Gastrocnemius medialis (tissue), 4 donors: Measurements from ENCODE around the gene TEAD2. TPM values are rescaled to one million over a fixed set of nuclear protein-coding genes. Genes with fewer than 3 reads are reported as not detected.

Experiments
- ATAC-seq, 2 donors: fragments of 150-250 bp; one replicate each; pipeline ENCODE4 v1.9.1; 2016
- DNase-seq, 2 donors: peaks; one replicate each; pipeline ENCODE4 v3.0.0-alpha.2; 2019
- H3K27ac ChIP-seq, 4 donors: fragments of 200-600 bp; sonication (generic); 1 replicate in 1 of 4; 2 replicates in 3 of 4; pipeline ENCODE4 v1.5.1; 2016 to 2018; ENCODE audit warnings: mild to moderate bottlenecking in 2 of 4, moderate library complexity in 1 of 4
- H3K27me3 ChIP-seq, 3 donors: fragments of 200-600 bp; sonication (generic) in 2 of 3; 1 replicate in 1 of 3; 2 replicates in 2 of 3; pipeline versions ENCODE4 v1.5.1 to v1.6.0; 2016 to 2019; ENCODE audit warnings: mild to moderate bottlenecking in 1 of 3, moderate library complexity in 1 of 3
- H3K36me3 ChIP-seq, 2 donors: fragments of 200-600 bp; sonication (generic) in 1 of 2; one replicate each; pipeline ENCODE4 v1.5.1; 2017 to 2018
- H3K4me1 ChIP-seq, 2 donors: fragments of 200-600 bp; sonication (generic) in 1 of 2; one replicate each; pipeline ENCODE4 v1.5.1; 2016 to 2017; ENCODE audit warnings: mild to moderate bottlenecking in 2 of 2
- H3K4me3 ChIP-seq, 4 donors: fragments of 200-600 bp; sonication (generic) in 3 of 4; 1 replicate in 1 of 4; 2 replicates in 3 of 4; pipeline ENCODE4 v1.5.1; 2016 to 2019; ENCODE audit warnings: mild to moderate bottlenecking in 2 of 4
- H3K9me3 ChIP-seq, 3 donors: fragments of 200-600 bp; sonication (generic) in 2 of 3; 1 replicate in 1 of 3; 2 replicates in 2 of 3; pipeline ENCODE4 v1.5.1; 2016 to 2019
- POLR2A ChIP-seq, 2 donors: fragments of 450-650 bp; IDR thresholded peaks; one replicate each; pipeline ENCODE4 v1.6.1; 2017; ENCODE audit warnings: antibody characterized with exemption in 2 of 2, mild to moderate bottlenecking in 2 of 2, moderate library complexity in 2 of 2
- in situ Hi-C, 4 donors: fragments of 200-750 bp; cut with MboI; loops; one replicate each; pipeline versions ENCODE4 v1.15.0 to v1.8.0; 2017; ENCODE audit warnings: low sequenced_read_pairs in 4 of 4
- intact Hi-C: fragments of 100-400 bp; cut with DNase I; formaldehyde crosslinking; loops from one replicate; pipeline ENCODE4 v1.15.1; 2023; ENCODE audit warnings: low total_unique reads
- total RNA-seq, 4 donors: library from RNA; depleted of rRNA; stranded (reverse); fragments of >200 nt; gene quantifications; one replicate each; pipeline versions ENCODE4 v1.1.0 to v1.2.3, GENCODE V29; 2016
- TF ChIP-seq, protein P1 (sequence below), 5 experiments: fragments of 450-650 bp in 3 of 5; fragments of 200-600 bp in 2 of 5; sonication (generic) in 2 of 5; IDR thresholded peaks in 4 of 5; conservative IDR thresholded peaks in 1 of 5; 1 replicate in 4 of 5; 2 replicates in 1 of 5; pipeline ENCODE4 v1.5.1; 2016 to 2019; ENCODE audit warnings: antibody characterized with exemption in 5 of 5, mild to moderate bottlenecking in 3 of 5, moderate library complexity in 3 of 5

TEAD2 gene
- total RNA-seq, 4 donors from 2014 or later, result 6.1 to 12.6 (median 9.5) TPM

DNA sequence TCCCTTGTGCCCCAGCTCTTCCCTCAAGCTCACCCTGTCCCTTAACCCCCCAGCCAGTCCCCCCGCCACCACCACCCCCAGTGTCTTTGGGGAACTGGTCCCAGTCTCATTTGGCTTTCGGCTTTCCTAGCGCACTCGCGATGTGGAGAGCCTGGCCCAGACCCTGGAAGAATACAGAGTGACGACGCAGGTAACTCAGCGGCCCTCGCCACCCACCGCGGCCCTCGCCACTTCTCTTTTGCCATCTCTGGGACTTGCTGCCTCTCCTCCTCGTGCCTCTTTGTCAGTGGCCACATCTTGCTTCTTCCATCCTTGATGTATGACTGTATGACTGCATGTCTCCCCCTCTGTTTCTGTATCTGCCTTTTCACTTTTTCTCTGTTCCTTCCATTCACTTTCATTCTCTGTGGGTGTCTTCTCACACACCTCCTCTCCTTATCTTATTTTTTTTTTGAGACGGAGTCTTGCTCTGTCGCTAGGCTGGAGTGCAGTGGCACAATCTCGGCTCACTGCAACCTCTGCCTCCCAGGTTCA, 45.3 kb upstream of the TEAD2 start:
- Histone ChIP-seq H3K27me3 (no peaks in the 10 kb centered on the region), H3K9me3 (no peaks in the 10 kb centered on the region), H3K4me1 (no peaks in the 10 kb centered on the region), H3K27ac (no peak overlapping the region), H3K36me3 (no peaks in the 10 kb centered on the region), H3K4me3 (no peak overlapping the region)
- in situ Hi-C loops (no loop called here), intact Hi-C loops (no loop called here)
- TF ChIP-seq, protein P1, sequence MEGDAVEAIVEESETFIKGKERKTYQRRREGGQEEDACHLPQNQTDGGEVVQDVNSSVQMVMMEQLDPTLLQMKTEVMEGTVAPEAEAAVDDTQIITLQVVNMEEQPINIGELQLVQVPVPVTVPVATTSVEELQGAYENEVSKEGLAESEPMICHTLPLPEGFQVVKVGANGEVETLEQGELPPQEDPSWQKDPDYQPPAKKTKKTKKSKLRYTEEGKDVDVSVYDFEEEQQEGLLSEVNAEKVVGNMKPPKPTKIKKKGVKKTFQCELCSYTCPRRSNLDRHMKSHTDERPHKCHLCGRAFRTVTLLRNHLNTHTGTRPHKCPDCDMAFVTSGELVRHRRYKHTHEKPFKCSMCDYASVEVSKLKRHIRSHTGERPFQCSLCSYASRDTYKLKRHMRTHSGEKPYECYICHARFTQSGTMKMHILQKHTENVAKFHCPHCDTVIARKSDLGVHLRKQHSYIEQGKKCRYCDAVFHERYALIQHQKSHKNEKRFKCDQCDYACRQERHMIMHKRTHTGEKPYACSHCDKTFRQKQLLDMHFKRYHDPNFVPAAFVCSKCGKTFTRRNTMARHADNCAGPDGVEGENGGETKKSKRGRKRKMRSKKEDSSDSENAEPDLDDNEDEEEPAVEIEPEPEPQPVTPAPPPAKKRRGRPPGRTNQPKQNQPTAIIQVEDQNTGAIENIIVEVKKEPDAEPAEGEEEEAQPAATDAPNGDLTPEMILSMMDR (IDR thresholded peaks at IDR 0.05 in 4 of 5, conservative IDR thresholded peaks at IDR 0.05 in 1 of 5), result no peak
- TF ChIP-seq POLR2A (IDR thresholded peaks at IDR 0.05), result no peak
- no peak for ATAC-seq
- DNase-seq, result no peak

DNA sequence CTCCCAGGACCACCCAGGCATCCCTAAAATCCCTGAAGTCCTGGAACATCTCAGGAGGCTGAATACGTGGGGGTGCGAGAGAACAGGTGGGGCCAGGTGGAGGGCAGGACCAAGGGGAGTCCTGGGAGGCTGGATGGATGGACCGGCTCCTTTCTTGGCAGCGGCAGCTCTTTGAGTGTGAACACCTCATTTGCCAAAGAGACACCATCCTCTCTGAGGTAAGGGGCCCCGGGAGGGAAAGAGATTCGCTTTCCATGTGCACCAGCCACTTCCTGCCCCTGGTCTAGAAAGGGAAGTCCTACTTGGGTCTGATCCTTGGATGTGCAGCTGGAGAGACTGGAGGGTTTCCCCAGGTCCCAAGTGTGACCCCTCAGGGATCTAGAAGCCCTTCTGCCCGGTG, 44.9 kb upstream of the TEAD2 start:
- intact Hi-C loops, result no loop called here
- no peaks in the 10 kb centered on the region for H3K4me1 ChIP-seq
- H3K9me3 ChIP-seq, result no peaks in the 10 kb centered on the region
- no peak overlapping the region for H3K4me3 ChIP-seq
- no peak for DNase-seq
- TF ChIP-seq, protein P1 (IDR thresholded peaks at IDR 0.05 in 4 of 5, conservative IDR thresholded peaks at IDR 0.05 in 1 of 5), result no peak
- no peak for TF ChIP-seq POLR2A (IDR thresholded peaks at IDR 0.05)
- H3K27ac ChIP-seq, result no peak overlapping the region
- H3K36me3 ChIP-seq, result no peaks in the 10 kb centered on the region
- in situ Hi-C loops, result no loop called here
- ATAC-seq, result no peak
- H3K27me3 ChIP-seq, result no peaks in the 10 kb centered on the region

DNA sequence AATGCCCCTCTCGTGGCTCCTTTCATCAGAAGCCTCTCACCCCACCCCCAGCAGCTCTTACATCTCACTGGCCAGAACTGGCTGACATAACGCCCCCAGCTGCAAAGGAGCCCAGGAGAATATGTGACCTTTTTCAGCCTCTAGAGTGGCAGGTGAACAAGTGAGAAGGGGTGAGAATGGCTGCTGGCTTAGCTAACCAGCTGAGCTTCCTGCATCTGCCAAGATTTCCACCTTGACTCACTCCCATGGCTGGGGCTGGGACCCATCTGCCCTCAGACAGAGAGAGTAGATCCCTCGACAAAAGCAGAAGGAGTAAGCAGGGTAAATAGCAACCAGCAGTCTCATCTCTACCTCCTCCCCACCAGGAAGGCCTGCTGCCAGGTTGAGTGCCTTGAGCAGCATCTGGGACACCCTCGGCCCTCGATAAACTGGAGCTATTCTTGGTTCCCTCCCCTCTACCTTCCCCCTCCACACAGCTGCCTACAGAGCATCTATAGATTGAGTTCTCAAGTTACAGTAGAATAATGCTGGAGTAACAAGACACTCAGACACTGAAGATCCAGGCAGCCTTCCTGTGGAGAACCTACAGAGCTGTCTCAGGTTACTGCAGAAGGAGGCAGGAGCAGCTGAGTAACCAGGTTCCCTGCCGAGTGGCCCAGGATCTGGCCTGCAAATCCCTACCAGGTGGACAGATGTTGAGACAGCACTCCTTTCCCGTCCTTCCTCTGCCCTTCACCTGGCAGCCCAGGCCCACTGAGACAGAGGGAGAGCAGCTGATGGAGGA, 41.4 kb upstream of the TEAD2 start:
- TF ChIP-seq, protein P1 (IDR thresholded peaks at IDR 0.05 in 4 of 5, conservative IDR thresholded peaks at IDR 0.05 in 1 of 5), result no peak
- no peak for TF ChIP-seq POLR2A (IDR thresholded peaks at IDR 0.05)
- no peak overlapping the region for H3K4me3 ChIP-seq
- H3K36me3 ChIP-seq, result no peaks in the 10 kb centered on the region
- no peaks in the 10 kb centered on the region for H3K4me1 ChIP-seq
- DNase-seq, result no peak
- no peaks in the 10 kb centered on the region for H3K9me3 ChIP-seq
- in situ Hi-C loops, result no loop called here
- H3K27me3 ChIP-seq, result peaks cover 0 to 5% (median 0%) of the 10 kb centered on the region in 3 donors
- H3K27ac ChIP-seq, result no peak overlapping the region
- intact Hi-C loops, result no loop called here
- ATAC-seq, result no peak

DNA sequence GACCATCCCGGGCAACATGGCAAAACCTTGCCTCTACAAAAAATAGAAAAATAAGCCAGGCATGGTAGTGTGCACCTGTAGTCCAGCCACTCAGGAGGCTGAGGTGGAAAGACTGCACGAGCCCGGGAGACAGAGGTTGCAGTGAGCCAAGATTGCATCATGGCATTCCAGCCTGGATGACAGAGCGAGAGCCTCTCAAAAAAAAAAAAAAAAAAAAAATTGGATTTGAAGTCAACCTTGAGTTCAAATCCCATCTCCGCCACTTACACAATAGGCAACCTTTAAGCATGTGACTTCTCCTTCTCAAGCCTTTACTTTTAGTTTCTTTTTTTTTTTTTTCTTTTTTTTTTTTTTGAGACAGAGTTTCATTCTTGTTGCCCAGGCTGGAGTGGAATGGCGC, 37.8 kb upstream of the TEAD2 start:
- ATAC-seq, result no peak
- DNase-seq, result no peak
- in situ Hi-C loops, result no loop called here
- Histone ChIP-seq H3K4me1 (no peaks in the 10 kb centered on the region), H3K27me3 (peaks cover 0 to 5% (median 2%) of the 10 kb centered on the region in 3 donors), H3K36me3 (no peaks in the 10 kb centered on the region), H3K27ac (no peak overlapping the region), H3K4me3 (no peak overlapping the region), H3K9me3 (no peaks in the 10 kb centered on the region)
- TF ChIP-seq, protein P1 (IDR thresholded peaks at IDR 0.05 in 4 of 5, conservative IDR thresholded peaks at IDR 0.05 in 1 of 5), result no peak
- TF ChIP-seq POLR2A (IDR thresholded peaks at IDR 0.05), result no peak
- intact Hi-C loops, result no loop called here
